ENCODE measurements around the gene WNT11.
A peak's percentile ranks its signal among the peaks of the same experiment; 100 is the strongest.
"Not testable (repeated sequence)": the region's sequence is repeated elsewhere in the genome, so short reads cannot be mapped to it uniquely, and the experiment has no call there.

WNT11 gene

DNA sequence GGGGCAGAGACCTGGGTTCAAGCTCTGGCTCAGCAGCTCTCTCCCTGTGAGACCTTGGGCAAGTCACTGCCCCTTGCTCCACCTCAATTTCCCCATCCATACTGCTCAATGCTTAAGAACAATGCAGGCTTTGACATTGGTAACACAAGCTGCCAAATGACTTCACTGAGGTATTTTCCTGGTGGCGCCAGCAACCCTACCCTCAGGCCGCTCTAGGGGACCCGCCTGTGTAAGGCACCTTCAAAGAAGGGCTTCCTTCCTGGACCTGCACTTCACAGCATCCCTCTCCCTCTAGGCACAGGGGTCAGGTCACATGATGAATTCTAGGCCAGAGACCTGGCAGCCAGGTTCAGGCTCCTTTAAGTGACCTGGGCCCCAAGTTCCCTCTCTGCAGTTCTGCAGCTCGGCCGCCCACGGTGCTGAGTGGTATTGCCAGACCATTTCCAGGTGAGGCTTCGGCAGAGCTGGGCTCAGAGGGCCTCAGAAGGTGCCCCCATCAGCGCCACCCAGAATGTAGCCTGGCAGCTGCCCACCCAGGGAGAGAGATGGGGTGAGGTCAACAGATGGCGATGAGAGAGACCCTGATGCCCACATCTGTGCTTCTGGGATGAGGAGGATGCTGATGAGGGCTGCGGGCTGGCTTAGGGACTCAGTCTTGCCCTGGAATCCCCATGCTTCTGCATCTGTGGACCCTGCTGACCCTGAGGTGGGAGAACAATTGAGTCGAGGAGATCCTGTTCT lies 4.5 kb downstream of the WNT11 start:
- DNase-seq (ENCODE audit: low spot score), result no peak

DNA sequence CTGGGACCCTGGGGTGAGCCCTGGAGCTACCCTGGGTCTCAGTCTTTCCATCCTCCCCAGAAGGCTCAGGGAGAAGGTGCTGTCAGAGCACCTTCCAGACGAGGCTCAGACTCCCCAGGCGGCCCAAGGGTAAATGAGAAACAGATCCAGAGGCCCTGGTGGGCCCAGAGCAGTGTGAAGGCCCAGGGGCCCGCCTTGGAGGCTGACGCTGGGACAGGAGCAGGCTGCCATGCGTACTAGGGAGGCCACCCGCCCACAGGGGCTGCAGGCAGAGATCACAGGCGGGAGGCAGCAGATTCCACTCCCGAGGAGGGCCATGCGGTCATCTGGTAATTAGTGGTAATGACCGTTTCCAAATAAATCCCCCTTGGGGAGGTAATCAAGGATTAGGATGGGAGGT lies 5.2 kb downstream of the WNT11 start:
- DNase-seq (ENCODE audit: low spot score), result no peak

DNA sequence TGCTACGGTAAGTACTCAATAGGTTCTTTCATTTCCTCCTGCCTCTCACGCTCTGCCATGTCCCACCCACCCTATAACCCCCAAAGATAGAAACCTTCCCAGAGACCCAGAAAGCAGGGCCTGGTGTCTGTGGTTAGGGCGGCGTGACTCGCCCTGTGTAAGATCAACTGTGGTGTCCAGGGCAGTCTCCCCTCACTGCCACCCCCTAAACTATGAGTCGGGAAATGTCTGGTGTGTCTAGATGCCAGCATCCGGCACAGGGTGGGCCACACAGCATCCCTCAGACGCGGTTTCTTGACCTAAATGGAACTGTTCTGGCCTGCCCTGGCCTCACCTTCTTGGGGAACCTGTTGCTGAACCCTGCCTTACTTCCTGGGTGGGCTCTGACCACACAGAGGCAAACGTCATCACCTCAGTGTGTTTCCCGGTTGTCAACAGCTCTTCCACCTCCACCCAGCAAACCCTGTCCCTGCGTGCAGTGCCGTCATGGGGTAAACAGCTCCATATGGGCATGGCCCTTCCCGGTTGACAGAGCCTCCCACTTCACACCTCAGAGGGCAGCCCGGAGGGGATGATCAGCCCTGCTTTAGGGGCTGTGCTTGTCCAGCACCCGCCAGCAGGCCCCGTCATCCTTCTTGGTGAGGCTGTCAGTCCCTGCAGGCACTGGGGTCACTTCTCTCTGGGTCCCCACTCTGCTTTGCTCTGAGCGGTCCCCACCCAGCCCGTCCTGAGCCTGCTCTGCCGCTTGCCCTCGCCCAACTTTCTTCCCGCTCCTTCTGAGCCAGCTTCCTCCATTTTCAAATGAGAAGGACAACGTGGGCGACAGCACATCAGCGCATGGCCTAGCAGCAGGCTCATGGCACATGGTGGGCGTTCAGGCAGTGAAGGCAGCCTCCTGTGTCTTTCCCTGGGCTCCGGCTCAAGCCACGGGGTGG lies 6.0 kb downstream of the WNT11 start:
- no peak for DNase-seq (ENCODE audit: low spot score)

DNA sequence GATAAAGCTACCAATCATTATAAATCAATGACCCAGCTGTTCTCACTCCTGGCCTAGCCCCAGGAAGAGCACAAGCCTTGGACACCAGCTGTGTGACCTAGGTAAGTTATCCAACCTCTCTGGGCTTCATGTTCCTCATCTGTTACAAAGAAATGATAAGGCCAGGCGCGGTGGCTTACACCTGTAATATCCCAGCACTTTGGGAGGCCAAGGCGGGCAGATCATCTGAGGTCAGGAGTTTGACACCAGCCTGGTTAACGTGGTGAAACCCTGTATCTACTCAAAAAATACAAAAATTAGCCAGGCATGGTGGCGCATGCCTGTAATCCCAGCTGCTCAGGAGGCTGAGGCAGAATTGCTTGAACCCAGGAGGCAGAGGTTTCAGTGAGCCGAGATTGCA lies 7.6 kb downstream of the WNT11 start:
- not testable (repeated sequence) for DNase-seq (ENCODE audit: low spot score)

DNA sequence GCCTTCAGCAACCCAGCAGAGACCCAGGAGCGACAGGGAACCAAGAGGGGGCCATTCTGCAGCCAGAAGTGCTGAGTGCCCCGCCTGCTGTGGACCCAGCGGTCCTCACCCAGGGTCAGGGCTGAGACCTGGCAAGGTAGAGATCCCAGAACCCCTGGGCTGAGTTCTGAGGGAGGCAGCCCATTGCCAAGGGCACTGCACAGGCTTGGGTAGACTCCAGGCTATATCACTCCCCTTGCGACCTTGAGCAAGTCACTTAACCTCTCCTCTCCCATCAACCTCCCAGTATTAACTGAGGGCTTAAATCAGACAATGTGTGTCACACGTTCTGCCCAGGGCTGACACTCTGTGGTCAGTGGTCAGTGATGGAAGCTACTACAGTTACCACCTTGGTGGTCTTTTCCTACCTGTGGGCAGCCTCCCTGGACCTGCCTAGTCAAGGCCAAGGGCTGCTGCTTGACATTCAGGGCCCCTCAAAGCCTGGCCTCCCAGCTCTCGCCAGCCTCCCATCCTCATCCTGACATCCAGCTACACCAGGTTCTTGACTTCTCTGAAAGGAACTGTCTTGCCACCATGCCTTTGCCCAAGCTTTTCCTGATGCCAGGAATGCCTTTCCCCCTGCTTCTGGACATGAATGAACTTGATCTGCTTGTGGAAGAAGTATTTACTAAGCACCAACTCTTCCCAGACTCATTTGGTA lies 8.2 kb downstream of the WNT11 start:
- DNase-seq (ENCODE audit: low spot score), result no peak

DNA sequence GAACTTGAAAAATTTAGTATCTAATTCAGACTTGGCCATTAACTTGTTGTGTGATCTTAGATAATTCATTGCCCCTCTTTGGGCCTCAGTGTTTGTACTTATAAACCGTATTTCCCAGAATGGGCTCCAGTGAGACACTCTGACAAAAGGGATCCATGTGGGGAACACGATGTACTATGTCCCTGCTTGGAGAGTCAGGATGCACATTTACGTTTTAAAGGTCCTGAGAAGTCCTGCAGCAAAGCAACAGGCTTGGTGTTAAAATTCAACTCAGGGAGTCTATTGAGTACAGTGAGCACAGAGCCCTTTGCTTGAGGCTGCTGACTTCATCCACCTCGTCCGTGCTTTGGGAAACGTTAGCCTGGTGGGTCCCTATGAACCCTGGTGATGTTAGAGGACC lies 9.0 kb downstream of the WNT11 start:
- DNase-seq (ENCODE audit: low spot score), result no peak

DNA sequence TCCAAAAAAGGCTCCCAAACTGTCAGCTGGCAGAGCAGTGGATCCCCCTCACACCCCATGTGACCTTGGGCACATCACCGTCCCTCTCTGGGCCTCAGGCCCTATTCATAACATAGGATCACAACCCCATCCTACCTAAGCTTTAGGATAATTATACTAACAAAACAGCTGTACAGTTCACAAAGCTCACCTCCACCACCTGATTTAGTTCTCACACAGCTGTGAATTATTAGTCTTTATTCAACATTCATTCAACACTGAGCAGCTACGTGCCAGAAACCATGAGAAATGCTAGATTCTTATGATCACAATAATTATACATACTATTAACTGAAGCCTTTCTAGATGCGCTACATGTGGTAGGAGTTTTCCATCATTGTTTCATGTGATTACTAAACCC lies 9.5 kb downstream of the WNT11 start:
- DNase-seq (ENCODE audit: low spot score), result no peak

DNA sequence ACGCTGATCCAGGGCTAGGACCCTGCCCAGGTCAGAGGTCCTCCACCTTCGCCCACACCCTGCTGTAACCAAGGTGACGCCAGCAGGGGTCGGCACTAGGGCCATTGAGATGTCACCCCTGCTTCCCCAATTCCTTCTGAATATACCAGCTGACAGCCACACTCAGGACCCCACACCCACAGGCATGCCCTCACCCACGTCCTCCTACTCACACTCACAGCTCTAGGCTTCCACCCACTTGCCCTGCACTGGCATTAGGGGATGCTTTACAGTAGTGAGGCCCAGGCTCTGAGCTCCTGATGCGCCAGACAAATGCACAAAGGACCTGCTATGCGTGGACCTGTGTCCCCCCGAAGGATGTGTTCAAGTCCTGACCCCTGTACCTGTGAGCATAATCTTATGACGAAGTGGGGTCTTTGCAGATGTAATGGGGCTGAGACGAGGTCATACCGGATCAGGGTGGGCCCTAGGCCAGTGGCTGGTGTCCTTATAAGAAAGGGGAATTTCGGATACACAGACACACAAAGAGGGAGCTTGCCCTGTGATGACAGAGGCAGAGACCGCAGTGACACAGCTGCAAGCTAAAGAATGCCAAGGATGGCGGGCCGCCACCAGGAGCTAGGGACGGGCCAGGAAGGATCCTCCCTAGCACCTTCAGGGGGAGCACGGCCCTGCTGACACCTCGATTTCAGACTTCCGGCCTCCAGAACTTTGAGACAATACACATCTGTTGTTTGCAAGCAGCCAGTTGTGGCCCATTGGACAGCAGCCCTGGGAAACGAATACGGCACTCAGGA lies 11.2 kb downstream of the WNT11 start:
- DNase-seq (ENCODE audit: low spot score), result peak; percentile 62

DNA sequence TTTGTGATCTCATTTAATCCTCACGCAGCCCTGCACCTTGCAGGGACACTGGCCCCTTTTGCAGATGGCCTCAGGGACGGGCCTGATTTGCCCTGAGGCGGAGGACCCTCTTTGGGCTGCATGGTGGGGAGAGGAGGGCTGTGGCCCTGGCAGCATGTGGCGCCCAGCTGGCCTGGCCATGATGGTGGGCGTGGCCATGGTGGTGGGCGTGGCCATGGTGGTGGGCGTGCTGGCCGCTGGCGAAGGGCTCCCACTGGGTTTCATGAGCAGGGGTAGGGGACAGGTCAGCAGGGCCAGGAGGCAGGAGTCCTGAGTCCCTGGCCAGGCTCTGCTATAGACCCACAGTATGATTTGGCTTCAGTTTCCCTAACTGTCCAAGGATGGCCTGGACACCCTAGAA lies 13.1 kb downstream of the WNT11 start:
- no peak for DNase-seq (ENCODE audit: low spot score)

DNA sequence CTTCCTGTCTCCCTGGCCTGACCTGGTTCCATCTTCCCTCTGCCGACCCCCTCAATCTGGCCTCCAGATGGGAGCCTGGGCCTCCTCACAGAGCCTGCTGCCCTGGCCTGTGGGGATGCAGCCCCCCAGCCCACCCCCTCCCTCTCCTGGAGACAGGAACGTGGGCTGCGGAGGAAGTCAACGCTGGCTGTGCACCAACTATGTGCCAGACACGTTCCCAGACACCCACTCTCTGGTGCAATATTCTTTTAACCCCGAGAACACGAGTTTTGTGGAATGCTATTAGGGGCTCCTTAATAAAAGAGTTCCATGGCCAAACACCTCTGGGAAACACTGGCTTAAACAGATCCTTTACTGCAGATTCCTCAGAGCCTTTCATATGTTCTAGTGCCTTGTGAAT lies 15.9 kb downstream of the WNT11 start:
- DNase-seq (ENCODE audit: low spot score), result no peak

DNA sequence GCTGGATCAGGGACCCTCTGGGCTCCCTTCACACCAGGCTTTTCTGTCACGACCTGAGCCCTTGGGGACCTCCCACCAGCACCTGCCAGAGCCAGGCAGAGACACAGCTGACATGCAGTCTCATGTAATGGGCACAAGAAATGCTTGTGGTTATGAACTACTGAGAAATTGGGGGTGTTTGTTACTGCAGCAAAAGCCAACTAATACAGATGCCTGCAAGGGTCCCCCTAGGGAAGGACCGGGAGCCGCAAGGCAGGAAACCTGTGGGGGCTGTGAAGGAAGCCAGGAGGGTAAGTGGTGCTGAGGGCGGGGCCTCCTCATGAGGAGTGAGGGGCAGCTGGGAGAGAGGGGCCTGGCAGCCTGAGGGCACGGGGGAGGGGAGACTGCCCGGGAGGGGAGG lies 16.6 kb downstream of the WNT11 start:
- no peak for DNase-seq (ENCODE audit: low spot score)

DNA sequence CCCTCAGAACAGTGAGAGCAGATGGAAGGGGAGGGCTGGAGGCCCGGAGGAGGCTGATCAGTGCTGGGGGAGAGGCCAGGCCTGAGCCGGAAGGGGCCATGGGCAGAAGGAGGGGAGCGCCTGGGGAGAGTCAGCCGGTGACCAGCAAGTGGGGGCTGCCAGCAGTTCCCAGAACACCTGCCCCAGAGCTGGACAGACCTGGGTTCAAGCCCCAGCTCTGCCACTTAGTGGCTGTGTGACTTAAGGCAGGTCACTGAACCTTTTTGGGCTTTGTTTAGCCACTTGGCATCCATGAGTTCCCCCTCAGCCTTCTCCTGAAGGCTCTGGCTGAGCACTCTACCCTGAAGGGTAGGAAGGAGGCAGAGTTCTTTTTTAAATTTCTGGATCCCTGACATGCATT lies 17.4 kb downstream of the WNT11 start:
- no peak for DNase-seq (ENCODE audit: low spot score)

DNA sequence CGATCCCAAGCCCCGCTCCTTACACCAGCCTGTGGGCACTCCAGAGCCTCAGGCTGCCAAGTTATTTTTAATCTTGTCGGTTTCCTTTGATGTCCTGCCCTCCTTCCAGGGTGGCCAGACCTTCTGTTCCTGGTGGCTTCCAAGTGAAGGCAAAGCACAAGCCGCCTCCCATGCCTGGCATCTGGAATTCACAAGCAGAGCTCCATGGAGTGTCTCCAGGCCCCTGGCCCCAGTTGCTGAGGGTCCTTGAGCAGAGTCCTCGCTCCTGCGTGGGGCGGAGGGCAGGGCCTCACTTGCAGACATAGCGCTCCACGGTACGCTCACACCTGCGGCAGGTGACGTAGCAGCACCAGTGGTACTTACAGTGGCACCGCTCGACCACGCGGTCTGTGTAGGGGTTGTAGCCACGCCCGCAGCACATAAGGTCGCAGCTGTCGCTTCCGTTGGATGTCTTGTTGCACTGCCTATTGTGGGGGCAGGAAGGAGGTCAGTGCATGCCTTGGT lies 19.5 kb downstream of the WNT11 start:
- no peak for DNase-seq (ENCODE audit: low spot score)

DNA sequence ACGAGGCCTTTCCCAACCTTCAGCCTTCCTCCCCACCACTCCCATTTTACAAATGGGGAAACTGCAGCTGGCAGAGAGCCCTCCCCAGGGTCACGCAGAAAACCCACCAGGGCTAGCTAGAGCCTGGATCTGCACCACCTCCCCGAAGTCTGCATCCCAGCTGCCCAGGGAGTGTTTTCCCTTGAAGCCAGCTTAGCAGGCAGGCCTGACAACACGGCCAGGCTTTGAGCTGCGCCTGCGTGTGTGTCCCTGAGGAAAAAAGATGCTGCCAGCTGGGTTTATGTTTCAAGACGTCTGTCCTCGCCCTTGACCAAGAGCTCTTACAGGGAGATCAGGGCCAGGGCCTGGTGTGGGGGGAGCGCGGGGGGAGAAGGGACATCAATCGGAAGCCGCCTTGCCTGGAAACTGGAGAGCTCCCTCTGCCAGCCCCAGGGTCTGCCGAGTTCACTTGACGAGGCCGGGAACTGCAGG lies 20.3 kb downstream of the WNT11 start:
- DNase-seq (ENCODE audit: low spot score), result peak; percentile 54

DNA sequence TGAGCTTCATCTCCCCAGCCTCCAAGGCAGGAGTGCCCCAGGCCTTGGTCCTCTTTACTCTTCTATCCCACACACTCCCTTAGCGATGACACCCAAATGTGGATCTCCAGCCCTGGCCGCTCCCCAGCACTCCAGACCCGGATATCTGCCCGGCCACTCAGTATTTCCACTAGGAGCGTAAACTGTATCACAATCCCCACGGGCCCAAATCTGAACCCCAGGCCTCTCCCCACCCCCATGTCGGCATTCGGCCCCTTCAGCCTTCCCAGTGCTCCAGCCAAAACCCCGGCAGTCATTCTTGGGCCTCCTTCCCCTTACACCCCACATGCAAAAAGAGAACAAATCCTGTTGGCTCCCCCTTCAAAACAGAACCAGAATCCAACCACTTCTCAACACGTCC lies 20.8 kb downstream of the WNT11 start:
- DNase-seq (ENCODE audit: low spot score), result no peak

DNA sequence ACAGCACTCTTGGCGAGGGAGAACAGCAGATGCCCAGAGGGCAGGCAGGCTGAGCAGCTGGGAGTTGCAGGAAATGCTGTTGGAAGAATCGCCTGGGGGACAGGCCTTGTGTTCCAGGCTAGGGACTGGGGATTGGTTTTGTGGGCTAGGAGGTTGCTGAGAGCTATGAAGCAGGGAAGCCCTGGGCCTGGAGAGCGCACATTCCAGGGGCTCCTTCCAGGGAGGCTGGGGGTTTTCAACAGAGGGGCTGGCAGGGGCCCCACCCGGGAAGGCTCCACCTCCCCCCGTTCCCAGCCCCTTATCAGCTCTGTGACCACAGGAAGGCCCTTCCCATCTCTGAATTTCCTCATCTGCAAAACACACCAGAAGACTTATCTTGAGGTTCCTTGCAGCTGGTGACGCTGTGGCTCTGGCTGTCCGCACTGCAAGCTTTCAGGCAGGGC lies 21.7 kb downstream of the WNT11 start:
- no peak for DNase-seq (ENCODE audit: low spot score)

DNA sequence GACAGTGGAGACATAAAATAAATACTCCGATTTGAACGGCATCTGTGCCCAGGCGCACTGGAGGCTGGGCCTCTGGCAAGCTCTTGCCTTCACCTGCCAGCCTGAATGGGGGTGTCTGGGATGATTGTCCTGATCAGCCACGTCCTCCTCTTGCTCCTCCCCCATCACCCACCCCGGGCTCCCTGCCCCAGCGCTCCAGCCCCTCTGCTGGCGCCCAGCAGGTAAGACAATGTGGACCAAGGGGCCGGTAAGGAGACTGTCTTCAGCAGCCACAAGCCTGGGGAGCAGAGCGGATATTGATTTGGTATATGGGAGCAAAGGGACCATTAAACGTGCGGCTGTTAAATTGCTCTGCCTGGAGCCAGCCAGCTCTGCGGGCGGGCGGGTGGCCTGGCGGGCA lies 24.9 kb downstream of the WNT11 start:
- DNase-seq (ENCODE audit: low spot score), result no peak

DNA sequence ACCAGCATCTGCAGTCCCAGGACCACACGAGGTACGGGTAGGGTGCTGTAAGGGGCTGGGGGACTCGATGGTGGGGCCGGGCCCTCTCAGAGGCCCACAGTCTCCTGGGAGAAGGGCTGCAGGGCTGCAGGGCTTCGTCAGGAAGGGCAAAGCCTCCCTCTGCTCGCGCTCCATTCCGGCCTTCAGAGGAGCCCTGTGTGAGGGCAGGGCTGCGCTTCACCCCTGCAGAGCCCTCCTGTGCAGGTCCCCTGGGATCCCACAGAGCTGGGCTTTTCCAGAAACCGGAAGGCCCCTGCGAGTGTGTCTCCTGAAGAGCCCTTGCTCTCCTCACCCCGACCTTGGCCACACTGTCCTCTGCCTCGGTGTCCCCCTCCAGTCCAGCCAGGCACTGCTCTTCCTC lies 27.2 kb downstream of the WNT11 start:
- no peak for DNase-seq (ENCODE audit: low spot score)

DNA sequence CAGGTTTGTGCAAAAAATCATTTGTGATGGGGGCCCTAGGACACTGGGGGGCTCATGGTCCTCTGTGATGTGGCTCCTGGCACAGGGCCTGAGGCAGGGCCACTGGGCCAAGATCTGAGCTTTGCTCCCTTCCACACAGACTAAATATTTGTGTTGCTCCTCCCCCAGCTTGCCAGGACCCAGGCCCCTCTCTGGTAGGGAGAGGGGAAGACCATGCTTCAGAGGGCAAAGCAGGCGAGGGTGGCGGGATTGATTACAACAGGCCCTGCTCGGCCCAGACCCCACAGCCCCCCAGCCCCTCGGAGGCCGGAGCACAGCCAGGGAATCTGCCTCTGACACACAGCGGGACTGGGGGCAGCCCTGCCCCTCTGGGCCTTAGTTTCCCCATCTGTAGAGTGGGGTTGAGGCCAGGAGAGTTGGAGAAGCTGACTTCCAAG lies 29.0 kb downstream of the WNT11 start:
- DNase-seq (ENCODE audit: low spot score), result no peak

DNA sequence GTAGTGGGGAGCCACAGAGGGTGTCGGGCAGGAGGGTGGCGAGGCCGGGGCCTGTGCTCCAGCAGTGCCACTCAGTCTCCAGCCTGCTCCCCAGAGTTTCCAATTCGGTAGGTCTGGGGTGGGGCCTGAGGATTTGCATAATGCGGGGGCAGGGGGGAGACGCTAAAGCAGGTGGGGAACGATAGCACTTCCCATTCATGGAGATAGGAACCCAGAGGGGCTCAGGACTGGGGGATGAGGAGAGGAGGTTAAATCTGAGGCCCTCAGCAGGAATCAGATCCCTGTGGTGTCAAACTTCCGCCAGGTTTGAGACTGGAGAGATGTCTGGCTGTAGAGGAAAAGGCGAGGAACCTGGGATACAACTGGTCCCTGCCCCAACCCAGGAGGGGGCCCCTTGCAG lies 29.8 kb downstream of the WNT11 start:
- no peak for DNase-seq (ENCODE audit: low spot score)

DNA sequence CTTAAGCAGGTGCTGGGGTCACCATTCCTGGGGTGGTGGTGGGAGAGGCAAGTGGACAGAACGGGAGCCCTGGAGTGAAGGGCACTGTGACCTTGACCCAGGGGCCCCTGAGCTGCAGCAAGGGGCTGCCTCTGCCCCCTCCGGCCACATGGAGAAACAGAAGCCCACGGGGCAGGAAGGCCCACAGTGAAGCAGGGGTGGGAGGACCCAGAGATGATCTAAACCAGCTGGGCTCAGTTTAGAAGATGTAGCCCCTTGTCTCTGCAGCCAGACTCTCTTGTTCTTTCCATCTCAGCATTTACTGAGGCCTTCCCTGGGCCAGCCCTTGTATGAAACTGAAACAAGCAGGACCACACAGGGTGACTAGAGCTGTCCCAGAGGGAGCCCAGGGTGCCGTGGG lies 30.5 kb downstream of the WNT11 start:
- DNase-seq (ENCODE audit: low spot score), result no peak

DNA sequence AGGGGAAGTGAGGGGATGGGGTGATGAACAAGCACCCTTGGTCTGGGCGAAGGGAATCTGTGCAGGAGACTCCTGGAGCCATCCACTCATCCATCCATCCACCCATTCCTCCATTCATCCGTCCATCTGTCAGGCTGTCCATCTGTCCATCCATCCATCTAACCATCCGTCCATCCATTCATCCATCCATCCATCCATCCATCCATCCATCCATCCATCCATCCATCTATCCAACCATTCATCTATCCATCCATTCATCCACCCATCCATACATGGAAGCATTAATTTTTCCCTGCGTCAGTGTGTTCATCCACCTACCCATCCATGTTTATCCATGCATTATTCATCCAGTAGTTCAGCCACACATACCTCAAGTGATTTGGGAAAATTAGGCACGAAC lies 32.0 kb downstream of the WNT11 start:
- no peak for DNase-seq (ENCODE audit: low spot score)
